ENCODE results near the gene ME3.

The ME3 gene

GRCh38 chr11:86463955-86464354 lies 208.5 kb downstream of the ME3 start:
- H3K9ac ChIP-seq (ENCODE audit: insufficient read length, low read depth): no peak overlapping the region
- H3K36me3 ChIP-seq (ENCODE audit: insufficient read depth, insufficient read length, low read length): no peaks in the 10 kb centered on the region
- peaks cover 3% of the 10 kb centered on the region for H3K4me1 ChIP-seq (ENCODE audit: insufficient read depth, insufficient read length)
- H3K27me3 ChIP-seq (ENCODE audit: insufficient read depth, insufficient read length): no peaks in the 10 kb centered on the region
- no peaks in the 10 kb centered on the region; the same call in 1 of the 2 replicates for H3K9me3 ChIP-seq (ENCODE audit: insufficient read depth, low read length)
- H3K4me3 ChIP-seq (ENCODE audit: insufficient read length, low read depth): no peak overlapping the region
- TF ChIP-seq YY1 (IDR thresholded peaks at IDR 0.05; ENCODE audit: insufficient read depth, insufficient read length) (no peak), SUZ12 (IDR thresholded peaks at IDR 0.05; ENCODE audit: extremely low read depth, insufficient read depth, insufficient read length) (no peak), ZNF274 (IDR thresholded peaks at IDR 0.05; ENCODE audit: low read depth, low read length) (no peak)
- no peak for DNase-seq (ENCODE audit: low read depth, low spot score)

GRCh38 chr11:86463120-86463519 lies 209.3 kb downstream of the ME3 start:
- Histone ChIP-seq H3K9ac (ENCODE audit: insufficient read length, low read depth) (no peak overlapping the region), H3K36me3 (ENCODE audit: insufficient read depth, insufficient read length, low read length) (no peaks in the 10 kb centered on the region), H3K27me3 (ENCODE audit: insufficient read depth, insufficient read length) (no peaks in the 10 kb centered on the region), H3K4me3 (ENCODE audit: insufficient read length, low read depth) (no peak overlapping the region), H3K9me3 (ENCODE audit: insufficient read depth, low read length) (no peaks in the 10 kb centered on the region; the same call in 1 of the 2 replicates), H3K4me1 (ENCODE audit: insufficient read depth, insufficient read length) (peaks cover 3% of the 10 kb centered on the region)
- DNase-seq (ENCODE audit: low read depth, low spot score): no peak
- no peak for TF ChIP-seq YY1 (IDR thresholded peaks at IDR 0.05; ENCODE audit: insufficient read depth, insufficient read length)
- no peak for TF ChIP-seq SUZ12 (IDR thresholded peaks at IDR 0.05; ENCODE audit: extremely low read depth, insufficient read depth, insufficient read length)
- TF ChIP-seq ZNF274 (IDR thresholded peaks at IDR 0.05; ENCODE audit: low read depth, low read length): no peak

- no peak for DNase-seq (ENCODE audit: low read depth, low spot score)
- Histone ChIP-seq H3K27me3 (ENCODE audit: insufficient read depth, insufficient read length) (no peaks in the 10 kb centered on the region), H3K9ac (ENCODE audit: insufficient read length, low read depth) (no peak overlapping the region), H3K4me3 (ENCODE audit: insufficient read length, low read depth) (no peak overlapping the region), H3K9me3 (ENCODE audit: insufficient read depth, low read length) (no peaks in the 10 kb centered on the region; the same call in 1 of the 2 replicates), H3K36me3 (ENCODE audit: insufficient read depth, insufficient read length, low read length) (no peaks in the 10 kb centered on the region), H3K4me1 (ENCODE audit: insufficient read depth, insufficient read length) (peaks cover 3% of the 10 kb centered on the region)
- TF ChIP-seq ZNF274 (IDR thresholded peaks at IDR 0.05; ENCODE audit: low read depth, low read length): no peak
- no peak for TF ChIP-seq SUZ12 (IDR thresholded peaks at IDR 0.05; ENCODE audit: extremely low read depth, insufficient read depth, insufficient read length)
- TF ChIP-seq YY1 (IDR thresholded peaks at IDR 0.05; ENCODE audit: insufficient read depth, insufficient read length): no peak
Measured at GRCh38 chr11:86461892-86462291, 210.5 kb downstream of the ME3 start.

GRCh38 chr11:86460461-86461385 lies 211.7 kb downstream of the ME3 start:
- Histone ChIP-seq H3K4me1 (ENCODE audit: insufficient read depth, insufficient read length) (peaks cover 3% of the 10 kb centered on the region), H3K4me3 (ENCODE audit: insufficient read length, low read depth) (no peak overlapping the region), H3K9ac (ENCODE audit: insufficient read length, low read depth) (no peak overlapping the region), H3K36me3 (ENCODE audit: insufficient read depth, insufficient read length, low read length) (no peaks in the 10 kb centered on the region), H3K9me3 (ENCODE audit: insufficient read depth, low read length) (no peaks in the 10 kb centered on the region; the same call in 1 of the 2 replicates), H3K27me3 (ENCODE audit: insufficient read depth, insufficient read length) (no peaks in the 10 kb centered on the region)
- no peak for DNase-seq (ENCODE audit: low read depth, low spot score)
- TF ChIP-seq YY1 (IDR thresholded peaks at IDR 0.05; ENCODE audit: insufficient read depth, insufficient read length) (no peak), ZNF274 (IDR thresholded peaks at IDR 0.05; ENCODE audit: low read depth, low read length) (no peak), SUZ12 (IDR thresholded peaks at IDR 0.05; ENCODE audit: extremely low read depth, insufficient read depth, insufficient read length) (no peak)

- Histone ChIP-seq H3K4me1 (ENCODE audit: insufficient read depth, insufficient read length) (peaks cover 3% of the 10 kb centered on the region), H3K9me3 (ENCODE audit: insufficient read depth, low read length) (no peaks in the 10 kb centered on the region; the same call in 1 of the 2 replicates), H3K4me3 (ENCODE audit: insufficient read length, low read depth) (no peak overlapping the region), H3K9ac (ENCODE audit: insufficient read length, low read depth) (no peak overlapping the region), H3K27me3 (ENCODE audit: insufficient read depth, insufficient read length) (no peaks in the 10 kb centered on the region), H3K36me3 (ENCODE audit: insufficient read depth, insufficient read length, low read length) (no peaks in the 10 kb centered on the region)
- peak; percentile 40 for DNase-seq (ENCODE audit: low read depth, low spot score)
- no peak for TF ChIP-seq SUZ12 (IDR thresholded peaks at IDR 0.05; ENCODE audit: extremely low read depth, insufficient read depth, insufficient read length)
Measured at GRCh38 chr11:86459682-86460460, 212.5 kb downstream of the ME3 start.

DNA sequence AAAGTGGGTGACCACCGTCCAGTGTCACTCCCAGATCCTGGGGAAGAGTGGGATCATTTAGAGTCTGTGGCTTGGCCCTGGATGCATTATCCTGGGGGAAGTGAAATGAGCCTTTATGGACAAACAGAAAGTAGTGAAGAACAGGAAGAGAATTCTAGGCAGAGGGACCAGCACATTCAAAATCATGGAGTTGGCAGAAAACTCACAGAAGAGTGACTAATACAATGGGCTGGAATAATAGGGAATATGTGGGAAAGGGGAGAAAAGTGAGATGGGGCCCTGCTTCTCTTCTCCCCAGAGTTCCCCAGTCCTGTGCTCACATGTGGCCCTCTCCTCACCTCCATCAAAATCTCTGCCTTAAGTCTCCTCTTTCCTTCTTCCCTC lies 213.4 kb downstream of the ME3 start:
- peaks cover 3% of the 10 kb centered on the region for H3K4me1 ChIP-seq (ENCODE audit: insufficient read depth, insufficient read length)
- H3K4me3 ChIP-seq (ENCODE audit: insufficient read length, low read depth): no peak overlapping the region
- TF ChIP-seq SUZ12 (IDR thresholded peaks at IDR 0.05; ENCODE audit: extremely low read depth, insufficient read depth, insufficient read length) (no peak), ZNF274 (IDR thresholded peaks at IDR 0.05; ENCODE audit: low read depth, low read length) (no peak), YY1 (IDR thresholded peaks at IDR 0.05; ENCODE audit: insufficient read depth, insufficient read length) (no peak)
- no peaks in the 10 kb centered on the region for H3K27me3 ChIP-seq (ENCODE audit: insufficient read depth, insufficient read length)
- no peaks in the 10 kb centered on the region for H3K36me3 ChIP-seq (ENCODE audit: insufficient read depth, insufficient read length, low read length)
- no peaks in the 10 kb centered on the region; the same call in 1 of the 2 replicates for H3K9me3 ChIP-seq (ENCODE audit: insufficient read depth, low read length)
- no peak overlapping the region for H3K9ac ChIP-seq (ENCODE audit: insufficient read length, low read depth)
- DNase-seq (ENCODE audit: low read depth, low spot score): no peak
